Non-pigmented ciliary epithelial cell (primary cell): ENCODE measurements around the gene TGFBR3L.
"Not testable (repeated sequence)": the region's sequence is repeated elsewhere in the genome, so short reads cannot be mapped to it uniquely, and the experiment has no call there.

Experiments used
- DNase-seq: peaks from one replicate; pipeline ENCODE4 v3.0.0-alpha.2; 2010; ENCODE audit warnings: low read depth

TGFBR3L gene

DNA sequence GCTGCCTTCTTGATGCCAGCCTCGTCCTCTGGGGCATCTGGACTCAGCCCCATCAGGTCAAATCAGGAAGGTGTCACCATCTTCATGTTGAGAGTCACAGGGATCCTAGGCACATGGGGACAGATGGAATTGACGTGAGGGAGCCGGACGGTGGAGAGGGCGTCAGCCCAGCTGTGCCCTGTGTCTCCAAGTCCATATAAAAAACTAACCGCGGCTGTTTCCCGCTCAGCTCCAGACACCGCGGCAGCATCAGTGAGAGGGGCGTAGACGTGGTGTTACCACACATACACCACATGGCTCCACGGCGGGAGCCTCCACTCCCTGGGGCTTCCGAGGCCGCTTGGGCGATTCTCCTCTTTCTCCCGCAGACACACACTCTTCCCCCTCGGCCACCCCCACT lies 34.8 kb upstream of the TGFBR3L start:
- DNase-seq = no peak

- DNase-seq = no peak
These were observed 32.7 kb upstream of the TGFBR3L start for GRCh38 chr19:7881910-7882309.

GRCh38 chr19:7883105-7883504 lies 31.5 kb upstream of the TGFBR3L start:
- no peak for DNase-seq

DNA sequence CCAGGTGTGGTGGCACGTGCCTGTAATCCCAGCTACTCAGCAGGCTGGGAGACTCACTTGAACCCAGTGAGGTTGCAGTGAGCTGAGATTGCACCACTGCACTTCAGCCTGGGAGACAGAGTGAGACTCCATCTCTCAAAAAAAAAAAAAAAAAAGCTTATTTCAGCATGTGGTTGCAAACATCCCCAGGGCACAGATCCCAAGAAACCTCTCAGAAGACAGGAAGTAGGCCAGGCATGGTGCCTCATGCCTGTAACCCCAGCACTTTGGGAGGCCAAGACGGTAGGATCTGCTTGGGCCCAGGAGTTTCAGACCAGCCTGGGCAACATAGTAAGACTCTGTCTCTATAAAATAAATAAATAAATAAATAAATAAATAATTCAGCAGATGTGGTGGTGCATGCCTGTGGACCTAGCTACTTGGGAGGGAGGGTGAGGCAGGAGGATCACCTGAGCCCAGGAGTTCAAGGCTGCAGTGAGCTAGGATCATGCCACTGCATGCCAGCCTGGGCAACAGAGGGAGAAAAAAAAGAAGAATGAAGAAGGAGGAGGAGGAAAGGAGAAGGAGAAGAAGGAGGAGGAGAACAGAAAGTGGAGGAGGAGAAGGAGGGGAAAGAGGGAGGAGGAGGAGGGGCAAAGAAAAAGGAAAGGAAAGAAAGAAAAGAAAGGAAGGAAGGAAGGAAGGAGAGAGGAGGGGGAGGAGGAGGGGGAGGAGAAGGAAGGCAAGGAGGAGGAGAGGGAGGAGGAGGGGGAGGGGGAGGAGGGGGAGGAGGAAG lies 30.6 kb upstream of the TGFBR3L start:
- no peak for DNase-seq

DNA sequence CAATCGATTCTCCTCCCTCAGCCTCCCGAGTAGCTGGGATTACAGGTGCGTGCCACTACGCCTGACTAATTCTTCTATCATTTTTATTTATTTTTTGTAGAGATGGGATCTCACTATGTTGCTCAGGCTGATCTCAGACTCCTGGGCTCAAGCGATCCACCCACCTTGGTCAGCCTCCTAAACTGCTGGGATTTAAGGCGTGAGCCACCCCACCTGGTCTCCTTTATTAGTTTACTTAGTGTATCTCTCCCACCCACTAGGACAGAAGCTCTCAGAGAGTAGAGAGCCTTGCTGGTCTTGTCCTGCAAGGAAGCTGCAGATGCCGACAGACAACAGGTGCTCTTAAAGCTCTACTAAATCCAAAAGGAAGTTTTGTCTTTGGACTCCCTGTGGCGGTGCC lies 28.8 kb upstream of the TGFBR3L start:
- no peak for DNase-seq

GRCh38 chr19:7887408-7888144 lies 27.1 kb upstream of the TGFBR3L start:
- DNase-seq = no peak

DNA sequence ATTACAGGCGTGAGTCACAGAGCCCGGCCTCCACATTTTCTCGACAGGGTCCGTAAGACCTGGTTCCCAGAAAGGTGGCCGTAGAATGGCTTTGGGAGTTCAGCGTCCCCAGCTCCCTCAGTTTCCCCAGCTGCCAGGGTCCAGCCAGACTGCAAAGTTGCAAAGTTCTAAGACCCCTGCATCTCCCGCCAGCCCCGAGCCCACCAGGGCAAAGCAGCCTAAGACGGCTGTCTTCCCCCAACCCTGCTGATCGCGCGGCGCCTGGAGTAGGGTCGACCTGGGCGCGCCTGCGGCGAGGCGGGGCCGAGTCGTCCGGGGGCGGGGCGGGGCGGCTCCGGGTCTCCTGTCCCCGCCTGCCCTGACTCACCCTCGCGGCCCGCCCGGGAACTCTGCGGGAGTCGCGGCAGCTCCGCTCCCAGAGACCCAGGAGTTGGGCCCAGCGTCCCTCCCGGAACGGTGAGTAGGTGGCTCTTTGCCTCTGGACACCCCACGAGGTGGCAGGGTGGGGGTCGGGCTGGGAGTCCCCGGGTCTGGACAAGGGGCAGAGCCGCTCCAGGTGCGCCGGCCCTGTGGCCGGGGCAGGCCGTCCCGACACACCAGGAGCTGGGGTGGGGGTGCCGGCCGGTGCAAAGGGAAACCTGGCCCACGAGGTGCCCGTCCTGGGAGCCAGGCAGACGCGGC lies 26.3 kb upstream of the TGFBR3L start, which contains the start of gene LRRC8E:
LRRC8E (plus strand) TSS at position 366 of the 681 bp plus-strand sequence. CDS start 7,094 bp downstream, outside the sequence.
- no peak for DNase-seq

- no peak for DNase-seq
These were observed 25.8 kb upstream of the TGFBR3L start for GRCh38 chr19:7888826-7889217.

GRCh38 chr19:7893362-7894101 lies 21.1 kb upstream of the TGFBR3L start:
- not testable (repeated sequence) for DNase-seq

DNA sequence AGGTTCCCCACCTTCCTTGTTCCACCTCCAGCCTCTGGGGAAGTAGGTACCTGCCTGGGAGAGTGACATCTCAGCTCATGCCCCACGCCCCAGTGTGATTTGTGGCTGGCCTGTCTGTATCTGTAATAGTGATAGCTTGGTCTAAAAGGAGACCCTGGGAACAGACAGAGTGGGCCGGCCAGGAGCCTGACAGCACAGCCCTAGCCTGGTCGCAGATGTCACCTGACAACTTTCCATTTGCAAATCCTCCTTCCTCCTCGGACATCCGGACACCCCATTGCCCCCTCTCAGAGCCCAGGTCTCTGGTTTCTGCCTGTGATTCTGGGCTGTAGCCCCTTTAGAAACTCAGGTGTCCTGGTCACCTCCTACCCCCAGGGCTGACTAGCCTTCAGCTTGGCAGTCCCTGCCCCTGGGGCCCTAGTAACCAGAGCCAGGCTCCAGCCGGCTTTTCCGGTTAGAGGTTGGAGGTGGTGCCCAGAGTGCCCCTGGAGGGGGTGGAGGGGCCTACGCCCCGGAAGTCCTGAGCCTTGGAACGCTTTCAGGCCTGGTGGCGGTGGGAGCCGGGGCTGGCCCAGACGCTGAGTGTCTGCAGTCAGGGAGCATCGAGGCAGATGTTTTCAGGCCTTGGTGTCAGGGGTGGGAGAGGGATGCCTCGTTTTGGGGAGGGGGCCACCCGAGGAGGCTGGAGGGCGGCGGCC lies 19.9 kb upstream of the TGFBR3L start:
- DNase-seq = no peak

DNA sequence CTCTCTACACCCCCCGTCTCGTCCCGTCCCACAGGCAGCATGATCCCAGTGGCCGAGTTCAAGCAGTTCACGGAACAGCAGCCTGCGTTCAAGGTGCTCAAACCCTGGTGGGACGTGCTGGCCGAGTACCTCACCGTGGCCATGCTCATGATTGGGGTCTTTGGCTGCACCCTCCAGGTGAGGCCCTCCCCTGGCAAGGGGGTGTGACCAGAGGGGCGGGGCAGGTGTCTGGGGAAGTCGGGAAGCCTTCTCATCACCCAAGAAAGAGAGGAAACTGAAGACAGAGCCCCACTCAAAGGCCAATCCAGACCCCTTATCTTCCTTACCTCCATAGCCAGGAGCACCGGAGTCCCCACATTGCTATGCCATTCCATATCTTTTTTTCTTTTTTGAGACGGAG lies 19.1 kb upstream of the TGFBR3L start:
- no peak for DNase-seq

- no peak for DNase-seq
These were observed 17.3 kb upstream of the TGFBR3L start for GRCh38 chr19:7897292-7897691.

DNA sequence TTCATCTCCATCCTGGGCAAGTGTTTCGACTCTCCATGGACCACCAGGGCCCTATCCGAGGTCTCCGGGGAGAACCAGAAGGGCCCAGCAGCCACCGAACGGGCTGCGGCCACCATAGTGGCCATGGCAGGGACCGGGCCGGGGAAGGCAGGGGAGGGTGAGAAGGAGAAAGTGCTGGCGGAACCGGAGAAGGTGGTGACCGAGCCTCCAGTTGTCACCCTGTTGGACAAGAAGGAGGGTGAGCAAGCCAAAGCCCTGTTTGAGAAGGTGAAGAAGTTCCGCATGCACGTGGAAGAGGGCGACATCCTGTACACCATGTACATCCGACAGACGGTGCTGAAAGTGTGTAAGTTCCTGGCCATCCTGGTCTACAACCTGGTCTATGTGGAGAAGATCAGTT lies 15.7 kb upstream of the TGFBR3L start:
- no peak for DNase-seq

GRCh38 chr19:7899751-7900378 lies 14.8 kb upstream of the TGFBR3L start:
- DNase-seq = no peak

DNA sequence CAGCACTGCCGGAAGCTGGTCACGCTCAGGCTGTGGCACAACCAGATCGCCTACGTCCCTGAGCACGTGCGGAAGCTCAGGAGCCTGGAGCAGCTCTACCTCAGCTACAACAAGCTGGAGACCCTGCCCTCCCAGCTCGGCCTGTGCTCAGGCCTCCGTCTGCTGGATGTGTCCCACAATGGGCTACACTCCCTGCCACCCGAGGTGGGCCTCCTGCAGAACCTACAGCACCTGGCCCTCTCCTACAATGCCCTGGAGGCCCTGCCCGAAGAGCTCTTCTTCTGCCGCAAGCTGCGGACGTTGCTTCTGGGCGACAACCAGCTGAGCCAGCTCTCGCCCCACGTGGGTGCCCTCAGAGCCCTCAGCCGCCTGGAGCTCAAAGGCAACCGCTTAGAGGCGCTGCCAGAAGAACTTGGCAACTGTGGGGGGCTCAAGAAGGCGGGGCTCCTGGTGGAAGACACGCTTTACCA lies 14.2 kb upstream of the TGFBR3L start:
- DNase-seq = no peak

- no peak for DNase-seq
These were observed 13.7 kb upstream of the TGFBR3L start for GRCh38 chr19:7900931-7901330.

- no peak for DNase-seq
These were observed 13.3 kb upstream of the TGFBR3L start for GRCh38 chr19:7901337-7901736.

DNA sequence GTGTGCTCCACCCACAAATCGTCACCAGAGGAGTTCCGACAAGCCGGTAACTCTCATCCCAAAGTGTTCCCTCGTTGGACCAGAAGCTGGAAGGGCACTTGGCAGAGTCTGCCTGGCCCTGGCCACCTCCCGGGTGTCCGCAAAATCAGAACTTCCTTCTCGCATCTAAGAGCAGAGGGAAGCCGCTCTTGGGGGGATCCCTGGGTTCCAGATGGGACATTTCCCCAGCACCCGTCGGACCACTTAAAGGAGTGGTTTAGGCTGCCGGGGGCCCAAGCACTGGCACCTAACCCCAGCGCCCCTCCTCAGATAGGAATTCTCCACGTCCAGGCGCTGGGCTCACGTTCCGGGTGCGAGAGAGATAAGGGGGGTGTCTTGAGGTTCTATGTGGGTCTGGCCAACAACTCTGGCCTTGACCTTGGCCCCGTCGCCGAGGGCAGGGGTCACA lies 11.8 kb upstream of the TGFBR3L start:
- DNase-seq = no peak

DNA sequence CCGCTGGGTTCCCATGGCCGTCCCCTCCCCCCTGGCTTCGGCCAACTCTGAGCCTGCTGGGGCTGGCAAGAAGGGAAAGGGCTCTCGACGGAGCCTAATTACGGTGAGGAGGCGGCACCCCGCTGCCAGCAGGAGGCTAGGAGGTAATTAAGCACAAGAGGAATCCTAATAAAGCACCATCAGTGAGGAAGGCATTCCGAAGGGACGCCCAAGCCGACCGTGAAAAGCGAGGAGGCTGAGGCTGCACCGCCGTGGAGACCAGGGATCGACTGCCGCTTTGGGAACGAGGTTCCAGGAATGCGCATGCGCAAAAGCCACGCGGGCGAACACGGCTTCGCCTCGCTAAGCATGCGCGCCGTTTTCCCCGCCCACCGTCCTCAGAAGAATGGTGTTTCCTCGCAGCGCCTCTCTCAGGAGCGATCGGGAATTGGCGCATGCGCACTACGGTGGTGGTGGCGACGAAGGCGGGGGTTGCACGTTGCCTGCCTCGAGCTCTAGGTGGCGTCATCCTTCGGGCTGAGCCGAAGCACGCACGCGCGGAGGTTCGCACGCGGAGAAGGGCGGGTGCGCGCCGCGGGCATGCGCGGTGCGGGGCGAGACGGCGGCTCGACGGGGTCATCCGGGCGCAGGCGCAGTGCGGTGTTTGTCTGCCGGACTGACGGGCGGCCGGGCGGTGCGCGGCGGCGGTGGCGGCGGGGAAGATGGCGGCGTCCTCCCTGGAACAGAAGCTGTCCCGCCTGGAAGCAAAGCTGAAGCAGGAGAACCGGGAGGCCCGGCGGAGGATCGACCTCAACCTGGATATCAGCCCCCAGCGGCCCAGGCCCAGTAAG lies 11.2 kb upstream of the TGFBR3L start, which contains the start of gene MAP2K7:
MAP2K7 (plus strand) TSS at position 634 of the 830 bp plus-strand sequence; CDS start at position 702, 68 bp downstream.
- DNase-seq = peak; percentile 89
